HG03066 (cell line): ENCODE measurements around the gene SCCPDH.

Experiments used
- ATAC-seq: cut with Tn5 transposase; IDR thresholded peaks from one replicate; pipeline ENCODE4 v1.9.1; 2021; ENCODE audit warnings: low read depth; ENCODE audit not compliant: unreplicated experiment

SCCPDH gene

GRCh38 chr1:246748006-246748405 lies 23.8 kb downstream of the SCCPDH start:
- no peak for ATAC-seq

DNA sequence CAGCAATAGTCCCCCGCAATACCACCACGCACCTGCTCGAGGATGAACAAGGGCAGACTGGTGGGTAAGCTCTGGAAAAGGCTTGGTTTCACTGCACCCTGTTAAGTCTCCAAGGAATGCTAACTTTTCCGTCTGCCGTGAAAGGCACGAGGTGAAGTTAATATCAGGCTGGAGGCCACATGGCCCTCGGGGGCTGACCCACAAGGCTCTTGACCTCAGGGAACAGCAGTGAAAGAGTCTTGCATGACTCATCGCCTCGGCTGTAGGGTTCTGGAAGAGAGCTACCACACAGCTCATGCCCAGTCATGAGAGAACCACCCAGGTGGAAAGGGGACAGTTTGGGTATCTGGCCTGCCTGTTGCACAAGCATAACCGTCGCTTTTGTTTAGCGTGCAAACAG lies 24.7 kb downstream of the SCCPDH start:
- ATAC-seq = no peak

GRCh38 chr1:246750752-246751151 lies 26.5 kb downstream of the SCCPDH start:
- no peak for ATAC-seq

DNA sequence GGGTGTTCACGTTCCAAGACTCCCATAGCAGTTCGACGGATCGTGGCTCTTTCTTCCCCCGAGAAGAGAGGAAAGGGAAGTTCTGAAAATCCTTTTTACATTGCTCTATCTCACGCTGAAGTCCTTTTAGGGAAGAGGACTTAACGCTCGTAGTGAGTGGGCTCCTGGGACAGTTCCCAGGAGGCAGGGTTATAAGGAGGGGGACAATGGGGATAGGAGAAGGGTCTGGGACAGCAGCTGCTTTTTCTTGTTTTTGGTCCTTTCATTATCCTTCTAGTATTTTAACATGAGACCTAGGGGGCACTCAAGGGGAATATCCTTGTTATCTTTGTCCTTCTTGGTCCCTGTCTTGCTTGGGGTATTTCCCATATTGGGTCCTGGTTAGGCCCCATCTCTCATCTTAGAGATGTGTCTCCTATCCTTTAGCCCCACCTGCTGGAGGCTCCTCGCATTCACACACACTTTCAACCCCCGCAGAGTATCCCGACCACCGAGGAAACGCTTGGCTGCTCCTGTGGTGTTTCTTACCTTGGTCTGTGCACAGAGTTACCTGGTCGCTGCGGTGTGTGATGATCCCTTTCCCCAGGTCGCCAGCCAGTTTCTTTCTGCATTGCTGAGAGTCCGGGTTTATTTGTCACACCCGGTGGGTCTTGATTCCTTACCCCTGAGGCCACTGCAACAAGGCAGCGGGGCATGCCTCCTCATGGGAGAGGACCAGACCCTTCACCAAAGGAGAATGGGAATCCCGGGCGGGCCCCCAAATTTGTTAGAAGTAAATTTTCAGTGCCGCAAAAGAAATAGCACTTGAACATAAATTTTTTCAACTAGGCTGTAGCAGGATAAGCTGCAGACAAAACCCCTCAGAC lies 29.7 kb downstream of the SCCPDH start:
- peak; percentile 95 for ATAC-seq

- ATAC-seq = no peak
Measured at GRCh38 chr1:246755419-246755818, 31.2 kb downstream of the SCCPDH start.

- no peak for ATAC-seq
Measured at GRCh38 chr1:246760422-246761347, 36.5 kb downstream of the SCCPDH start.

- ATAC-seq = no peak
Measured at GRCh38 chr1:246761396-246761795, 37.2 kb downstream of the SCCPDH start.

- ATAC-seq = no peak
Measured at GRCh38 chr1:246765521-246765920, 41.3 kb downstream of the SCCPDH start.

DNA sequence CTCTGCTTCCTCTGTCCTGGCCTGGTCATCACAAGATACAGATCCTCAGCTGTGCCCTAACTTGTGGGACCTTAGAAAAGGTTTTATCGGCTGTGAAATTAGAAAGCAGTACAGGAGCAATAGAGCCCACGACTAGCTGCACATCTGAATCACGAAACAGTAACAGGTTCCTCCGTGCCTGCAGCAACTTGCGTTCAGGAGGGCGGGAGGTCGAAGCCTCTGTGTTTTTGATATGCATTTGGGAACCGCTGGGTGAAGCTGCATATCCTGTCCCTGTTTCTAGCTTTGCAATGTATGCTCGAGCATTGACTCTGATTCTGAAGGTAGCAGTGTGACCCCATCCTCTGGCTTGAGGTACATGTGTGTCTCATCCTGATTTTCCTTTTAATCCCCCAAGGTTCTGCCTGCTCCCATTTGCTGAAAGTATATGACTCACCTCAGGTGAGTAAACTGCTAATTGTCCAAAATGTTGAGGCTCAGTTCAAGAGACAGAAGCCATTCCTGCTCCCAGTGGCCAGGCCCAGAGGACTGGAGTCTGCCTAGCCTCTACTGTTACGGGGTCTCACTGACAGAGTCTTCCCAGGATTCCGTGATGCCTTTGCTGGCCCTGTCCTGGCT lies 44.3 kb downstream of the SCCPDH start:
- ATAC-seq = no peak

DNA sequence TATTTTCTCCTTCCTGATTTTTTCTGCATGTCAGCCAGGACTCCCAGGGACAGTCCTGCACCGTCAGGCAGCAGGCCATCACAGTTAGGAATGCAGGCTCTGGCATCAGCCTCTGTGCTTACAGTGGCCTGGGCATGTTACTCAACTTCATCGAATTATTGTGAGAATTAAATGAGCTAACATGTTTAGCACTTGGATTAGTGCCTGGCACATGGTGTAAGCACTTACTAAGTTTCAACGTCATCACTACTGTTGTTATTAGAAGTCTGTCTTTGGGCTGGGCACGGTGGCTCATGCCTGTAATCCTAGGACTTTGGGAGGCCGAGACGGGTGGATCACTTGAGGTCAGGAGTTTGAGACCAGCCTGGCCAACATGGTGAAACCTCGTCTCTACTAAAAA lies 45.1 kb downstream of the SCCPDH start:
- ATAC-seq = no peak

- ATAC-seq = no peak
Measured at GRCh38 chr1:246771366-246771765, 47.2 kb downstream of the SCCPDH start.

GRCh38 chr1:246772686-246773085 lies 48.5 kb downstream of the SCCPDH start:
- ATAC-seq = peak; percentile 20

DNA sequence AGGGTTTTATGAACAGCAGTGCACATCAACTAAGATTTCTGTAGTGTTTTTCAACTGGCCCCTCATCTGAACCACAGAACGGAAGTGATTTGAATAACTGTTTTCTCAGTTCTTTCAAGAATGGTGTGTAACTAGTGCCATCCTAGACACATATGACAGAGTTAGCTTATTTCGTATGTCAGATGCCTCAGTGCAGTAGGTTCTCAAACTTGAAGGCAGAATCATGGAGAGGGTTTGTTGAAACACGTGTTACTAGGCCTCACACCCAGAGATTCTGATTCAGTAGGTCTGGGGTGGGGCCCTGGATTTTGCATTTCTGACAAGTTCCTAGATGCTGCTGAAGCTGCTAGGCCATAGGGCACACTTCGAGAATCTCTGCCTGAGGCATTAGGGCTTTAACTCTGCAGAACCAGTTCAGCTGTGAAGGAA lies 49.0 kb downstream of the SCCPDH start:
- ATAC-seq = peak; percentile 99

DNA sequence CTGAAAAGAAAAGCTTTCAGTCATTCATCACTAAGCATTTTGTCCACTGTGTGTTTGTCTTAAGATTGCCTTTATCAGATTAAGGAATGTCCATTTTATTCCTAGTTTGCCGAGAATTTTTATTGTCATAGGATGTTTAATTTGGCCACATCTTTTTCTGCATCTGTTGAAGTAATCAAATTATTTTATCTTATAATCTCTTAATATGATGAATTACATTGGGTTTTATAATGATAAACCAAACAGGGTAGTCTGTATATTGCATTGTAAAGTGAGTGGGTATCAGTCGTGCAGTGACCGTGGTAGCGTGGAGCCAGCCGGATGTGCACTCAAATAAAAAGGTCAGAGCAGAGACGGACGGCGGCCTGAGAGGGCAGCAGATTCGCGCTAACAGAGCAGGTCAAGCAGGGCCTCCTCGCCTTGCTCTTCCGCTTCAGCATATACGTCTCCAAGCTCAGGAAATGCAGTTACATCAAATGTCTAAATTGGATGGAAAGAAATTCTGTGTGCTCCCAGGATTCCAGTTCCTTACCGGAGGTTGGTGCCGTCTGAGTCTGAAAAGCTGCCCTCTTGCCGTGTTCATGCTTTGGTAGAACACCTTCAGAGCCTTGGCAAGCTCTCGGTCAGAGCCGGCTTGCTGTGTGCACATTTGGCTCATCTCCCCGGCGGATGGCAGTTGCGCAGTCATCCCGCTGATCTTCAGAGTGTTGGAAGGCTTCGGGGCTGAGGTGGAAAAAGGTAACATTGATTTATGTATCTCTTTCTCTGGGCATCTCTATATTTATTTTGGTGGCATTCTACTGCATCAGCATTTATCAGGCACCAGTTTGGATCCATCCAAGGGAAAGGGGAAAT lies 51.5 kb downstream of the SCCPDH start:
- ATAC-seq = no peak

- ATAC-seq = no peak
Measured at GRCh38 chr1:246776923-246777322, 52.7 kb downstream of the SCCPDH start.

DNA sequence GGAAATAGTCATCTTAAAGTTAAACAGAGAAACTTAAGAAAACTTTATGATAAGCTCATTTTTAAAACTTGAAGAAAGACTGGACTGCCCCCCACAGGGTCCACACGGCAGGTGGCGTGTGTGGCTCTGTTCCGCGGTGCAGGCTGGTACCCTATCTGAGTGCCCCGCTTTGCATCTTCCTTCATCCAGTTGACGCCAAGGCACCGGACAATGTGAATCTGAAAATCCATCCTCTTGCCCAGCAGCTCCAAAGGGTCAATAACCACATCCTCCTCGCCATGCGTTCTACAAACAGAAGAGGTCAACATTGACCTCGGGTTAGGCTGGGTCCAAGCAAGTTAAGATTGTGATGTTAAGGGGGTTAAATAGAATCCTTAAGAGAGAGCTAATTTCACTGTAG lies 54.5 kb downstream of the SCCPDH start:
- no peak for ATAC-seq

GRCh38 chr1:246779561-246780175 lies 55.5 kb downstream of the SCCPDH start:
- ATAC-seq = no peak

GRCh38 chr1:246780264-246780663 lies 56.1 kb downstream of the SCCPDH start:
- ATAC-seq = no peak

GRCh38 chr1:246781212-246781611 lies 57.0 kb downstream of the SCCPDH start:
- no peak for ATAC-seq
